A549 (cell line): ENCODE data around the gene OR2A14. TPM values are rescaled to one million over a fixed set of nuclear protein-coding genes. Genes with fewer than 3 reads are reported as not detected.

ENCODE experiments used
- ATAC-seq, 2 experiments: fragments of 200-7000 bp in 1 of 2; fragments of >200 bp in 1 of 2; cut with Nextera tagmentation in 1 of 2; cut with Tn5 transposase in 1 of 2; 3 replicates each; pipeline versions ENCODE4 v1.8.0 to v1.9.1; 2018 to 2020; ENCODE audit warnings: mild to moderate bottlenecking in 1 of 2, moderate library complexity in 1 of 2
- CTCF ChIA-PET: fragments of 300-600 bp; sonication (Branson Sonifier 250); formaldehyde crosslinking; extraction: SDS; loops from one replicate; lab custom pipeline; 2021; ENCODE audit warnings: antibody characterized with exemption, inconsistent platforms; lab: Yijun Ruan, JAX
- POLR2A ChIA-PET: fragments of 350-600 bp; formaldehyde crosslinking; extraction: SDS; loops from one replicate; lab custom pipeline; 2021; ENCODE audit warnings: antibody characterized with exemption, inconsistent platforms; lab: Yijun Ruan, JAX
- DNase-seq, 2 experiments: peaks; one replicate each; pipeline versions ENCODE4 v3.0.0 to v3.0.0-alpha.2; 2011 to 2016; ENCODE audit warnings: low read depth in 1 of 2, low spot score in 1 of 2
- FAIRE-seq: peaks from 2 replicates; lab custom pipeline; 2011; peaks lifted over from hg19 to GRCh38; lab: Jason Lieb, UNC
- H3K27ac ChIP-seq, 2 experiments: fragments of >200 bp; sonication (Bioruptor Twin); formaldehyde crosslinking; 3 replicates each; pipeline ENCODE4 v1.5.1; 2016 to 2017
- H3K4me1 ChIP-seq: fragments of >200 bp; sonication (Bioruptor Twin); formaldehyde crosslinking; 3 replicates; pipeline ENCODE4 v1.6.1; 2016
- H3K4me2 ChIP-seq: fragments of >200 bp; sonication (Bioruptor Twin); formaldehyde crosslinking; 3 replicates; pipeline ENCODE4 v1.6.1; 2016
- H3K4me3 ChIP-seq: fragments of >200 bp; sonication (Bioruptor Twin); formaldehyde crosslinking; 3 replicates; pipeline ENCODE4 v1.5.1; 2016
- H3K9me3 ChIP-seq: fragments of >200 bp; sonication (Bioruptor Twin); formaldehyde crosslinking; 3 replicates; pipeline ENCODE4 v1.6.1; 2016
- BHLHE40 ChIP-seq: IDR thresholded peaks from 2 replicates; pipeline ENCODE4 v1.6.1; 2012; ENCODE audit warnings: low read depth, low read length, inconsistent platforms
- CBX2 ChIP-seq: fragments of 200-600 bp; sonication (generic); IDR thresholded peaks from 2 replicates; pipeline ENCODE4 v1.6.1; 2016; ENCODE audit warnings: low read depth, mild to moderate bottlenecking, borderline replicate concordance
- CBX8 ChIP-seq: fragments of 200-600 bp; sonication (generic); IDR thresholded peaks from 2 replicates; pipeline ENCODE4 v1.6.1; 2016
- CHD4 ChIP-seq: fragments of 200-600 bp; sonication (generic); IDR thresholded peaks from 2 replicates; pipeline ENCODE4 v1.6.1; 2016; ENCODE audit warnings: antibody characterized with exemption, mild to moderate bottlenecking, borderline replicate concordance
- EHF ChIP-seq: fragments of 250-450 bp; sonication (Bioruptor Pico); IDR thresholded peaks from 2 replicates; pipeline ENCODE4 v1.5.0; 2020; ENCODE audit warnings: mild to moderate bottlenecking
- EP300 ChIP-seq, 2 experiments: fragments of >200 bp; sonication (Bioruptor Twin); formaldehyde crosslinking; IDR thresholded peaks; 2 replicates in 1 of 2; 3 replicates in 1 of 2; pipeline ENCODE4 v1.6.1; 2016 to 2017
- FOXS1 ChIP-seq: fragments of 250-450 bp; sonication (Bioruptor Pico); IDR thresholded peaks from 2 replicates; pipeline ENCODE4 v1.5.0; 2020; ENCODE audit warnings: mild to moderate bottlenecking, moderate library complexity
- HES2 ChIP-seq: fragments of >200 bp; sonication (Bioruptor Twin); formaldehyde crosslinking; IDR thresholded peaks from 2 replicates; pipeline ENCODE4 v1.6.1; 2016
- HMGXB4 ChIP-seq: fragments of 250-450 bp; sonication (Bioruptor Pico); IDR thresholded peaks from 2 replicates; pipeline ENCODE4 v1.5.0; 2021; ENCODE audit warnings: mild to moderate bottlenecking, moderate library complexity, borderline replicate concordance
- JUN ChIP-seq, 2 experiments: fragments of >200 bp; sonication (Bioruptor Twin); formaldehyde crosslinking; IDR thresholded peaks; 2 replicates in 1 of 2; 3 replicates in 1 of 2; pipeline ENCODE4 v1.6.1; 2016 to 2017
- KDM1A ChIP-seq: fragments of 200-600 bp; sonication (generic); IDR thresholded peaks from 2 replicates; pipeline ENCODE4 v1.6.1; 2016; ENCODE audit warnings: low read depth, mild to moderate bottlenecking
- MAX ChIP-seq: IDR thresholded peaks from 2 replicates; pipeline ENCODE4 v1.6.1; 2012
- MAZ ChIP-seq: fragments of 150-350 bp; IDR thresholded peaks from 2 replicates; pipeline ENCODE4 v1.6.1; 2014; ENCODE audit warnings: antibody characterized with exemption, low read depth, low read length, borderline replicate concordance
- NR3C1 ChIP-seq: fragments of >200 bp; sonication (Bioruptor Twin); formaldehyde crosslinking; IDR thresholded peaks from 3 replicates; pipeline ENCODE4 v1.6.1; 2017
- PBX3 ChIP-seq: IDR thresholded peaks from 2 replicates; pipeline ENCODE4 v1.6.1; 2012
- RAD21 ChIP-seq, 2 experiments: fragments of >200 bp in 1 of 2; sonication (Bioruptor Twin) in 1 of 2; formaldehyde crosslinking in 1 of 2; IDR thresholded peaks in 1 of 2; conservative IDR thresholded peaks in 1 of 2; 2 replicates in 1 of 2; 3 replicates in 1 of 2; pipeline ENCODE4 v1.6.1; 2012 to 2018; ENCODE audit warnings: inconsistent platforms in 1 of 2
- SREBF2 ChIP-seq: fragments of 450-650 bp; IDR thresholded peaks from 2 replicates; pipeline ENCODE4 v1.6.1; 2014; ENCODE audit warnings: mild to moderate bottlenecking, moderate library complexity
- TP53 ChIP-seq: fragments of 250-450 bp; sonication (Bioruptor Pico); IDR thresholded peaks from 2 replicates; pipeline ENCODE4 v1.5.0; 2021; ENCODE audit warnings: mild to moderate bottlenecking, moderate library complexity
- WGBS: methylation state at CpG from one replicate; pipeline ENCODE4 v1.1.6; 2017; ENCODE audit errors: missing lambda C conversion rate; 5-methylcytosine and 5-hydroxymethylcytosine counted together
- polyA plus RNA-seq, 4 experiments: library from polyadenylated mRNA; depleted of rRNA in 3 of 4; stranded (reverse); fragments of >200 nt; fragmentation: RNase III in 1 of 4; extraction: RNeasy Plus Mini Kit Qiagen cat#74134 plus additional on column Dnase treatment in 1 of 4; gene quantifications; 2 replicates in 3 of 4; 3 replicates in 1 of 4; pipeline ENCODE4 v1.2.3, GENCODE V29; 2011 to 2017
- TF ChIP-seq, protein P1 (sequence below): fragments of >200 bp; sonication (Bioruptor Twin); formaldehyde crosslinking; IDR thresholded peaks from 3 replicates; pipeline ENCODE4 v1.6.1; 2016
- TF ChIP-seq, protein P2 (sequence below): fragments of 200-600 bp; sonication (generic); IDR thresholded peaks from 2 replicates; pipeline ENCODE4 v1.6.1; 2016; ENCODE audit warnings: antibody characterized with exemption, mild to moderate bottlenecking, moderate library complexity

The OR2A14 gene
- polyA plus RNA-seq, 2 of the 4 experiments (the other 2 are of a cell fraction): not detected

- Histone ChIP-seq H3K4me3 (no peak overlapping the region), H3K9me3 (no peaks in the 10 kb centered on the region), H3K4me2 (no peak overlapping the region), H3K27ac (no peak overlapping the region), H3K4me1 (no peaks in the 10 kb centered on the region)
- ChIA-PET CTCF (no interaction called here), POLR2A (no interaction called here)
- TF ChIP-seq PBX3 (no peak), FOXS1 (CRISPR knock-in tag) (no peak), EHF (CRISPR knock-in tag) (no peak), CBX8 (no peak), EP300 (IDR thresholded peaks at IDR 0.05) (no peak), KDM1A (no peak), JUN (IDR thresholded peaks at IDR 0.05) (no peak), BHLHE40 (no peak), MAZ (no peak), CHD4 (no peak), TP53 (CRISPR knock-in tag) (no peak), HES2 (no peak), HMGXB4 (no peak), RAD21 (conservative IDR thresholded peaks at IDR 0.05 in 1 of 2, IDR thresholded peaks at IDR 0.05 in 1 of 2) (no peak), MAX (no peak), SREBF2 (no peak)
- TF ChIP-seq, protein P1, sequence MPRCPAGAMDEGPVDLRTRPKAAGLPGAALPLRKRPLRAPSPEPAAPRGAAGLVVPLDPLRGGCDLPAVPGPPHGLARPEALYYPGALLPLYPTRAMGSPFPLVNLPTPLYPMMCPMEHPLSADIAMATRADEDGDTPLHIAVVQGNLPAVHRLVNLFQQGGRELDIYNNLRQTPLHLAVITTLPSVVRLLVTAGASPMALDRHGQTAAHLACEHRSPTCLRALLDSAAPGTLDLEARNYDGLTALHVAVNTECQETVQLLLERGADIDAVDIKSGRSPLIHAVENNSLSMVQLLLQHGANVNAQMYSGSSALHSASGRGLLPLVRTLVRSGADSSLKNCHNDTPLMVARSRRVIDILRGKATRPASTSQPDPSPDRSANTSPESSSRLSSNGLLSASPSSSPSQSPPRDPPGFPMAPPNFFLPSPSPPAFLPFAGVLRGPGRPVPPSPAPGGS: no peak
- 0% methylated on average over 1 of the region's 1 CpG for WGBS
- ATAC-seq (no peak), DNase-seq (no peak), FAIRE-seq (no peak)
Observed at GRCh38 chr7:144113651-144114050, 9.3 kb upstream of the OR2A14 start.

GRCh38 chr7:144118341-144118740 lies 4.6 kb upstream of the OR2A14 start:
- H3K4me1 ChIP-seq: no peaks in the 10 kb centered on the region
- DNase-seq: no peak
- 12% methylated on average over 7 of the region's 8 CpGs for WGBS
- no peak overlapping the region for H3K27ac ChIP-seq
- ATAC-seq: no peak
- no peak for FAIRE-seq
- no peak overlapping the region for H3K4me2 ChIP-seq
- H3K9me3 ChIP-seq: no peaks in the 10 kb centered on the region
- H3K4me3 ChIP-seq: no peak overlapping the region
- TF ChIP-seq NR3C1 (no peak), RAD21 (conservative IDR thresholded peaks at IDR 0.05 in 1 of 2, IDR thresholded peaks at IDR 0.05 in 1 of 2) (no peak), CBX2 (no peak)
- TF ChIP-seq, protein P2, sequence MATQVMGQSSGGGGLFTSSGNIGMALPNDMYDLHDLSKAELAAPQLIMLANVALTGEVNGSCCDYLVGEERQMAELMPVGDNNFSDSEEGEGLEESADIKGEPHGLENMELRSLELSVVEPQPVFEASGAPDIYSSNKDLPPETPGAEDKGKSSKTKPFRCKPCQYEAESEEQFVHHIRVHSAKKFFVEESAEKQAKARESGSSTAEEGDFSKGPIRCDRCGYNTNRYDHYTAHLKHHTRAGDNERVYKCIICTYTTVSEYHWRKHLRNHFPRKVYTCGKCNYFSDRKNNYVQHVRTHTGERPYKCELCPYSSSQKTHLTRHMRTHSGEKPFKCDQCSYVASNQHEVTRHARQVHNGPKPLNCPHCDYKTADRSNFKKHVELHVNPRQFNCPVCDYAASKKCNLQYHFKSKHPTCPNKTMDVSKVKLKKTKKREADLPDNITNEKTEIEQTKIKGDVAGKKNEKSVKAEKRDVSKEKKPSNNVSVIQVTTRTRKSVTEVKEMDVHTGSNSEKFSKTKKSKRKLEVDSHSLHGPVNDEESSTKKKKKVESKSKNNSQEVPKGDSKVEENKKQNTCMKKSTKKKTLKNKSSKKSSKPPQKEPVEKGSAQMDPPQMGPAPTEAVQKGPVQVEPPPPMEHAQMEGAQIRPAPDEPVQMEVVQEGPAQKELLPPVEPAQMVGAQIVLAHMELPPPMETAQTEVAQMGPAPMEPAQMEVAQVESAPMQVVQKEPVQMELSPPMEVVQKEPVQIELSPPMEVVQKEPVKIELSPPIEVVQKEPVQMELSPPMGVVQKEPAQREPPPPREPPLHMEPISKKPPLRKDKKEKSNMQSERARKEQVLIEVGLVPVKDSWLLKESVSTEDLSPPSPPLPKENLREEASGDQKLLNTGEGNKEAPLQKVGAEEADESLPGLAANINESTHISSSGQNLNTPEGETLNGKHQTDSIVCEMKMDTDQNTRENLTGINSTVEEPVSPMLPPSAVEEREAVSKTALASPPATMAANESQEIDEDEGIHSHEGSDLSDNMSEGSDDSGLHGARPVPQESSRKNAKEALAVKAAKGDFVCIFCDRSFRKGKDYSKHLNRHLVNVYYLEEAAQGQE: no peak
- TF ChIP-seq, all 56 proteins: peak for 0
- CTCF ChIA-PET: no interaction called here
- POLR2A ChIA-PET: no interaction called here
